GM13977 (cell line): Measurements from ENCODE around the gene EPG5.
"Not testable (repeated sequence)": the region's sequence is repeated elsewhere in the genome, so short reads cannot be mapped to it uniquely, and the experiment has no call there.

Experiments
- DNase-seq: peaks from one replicate; pipeline ENCODE4 v3.0.0; 2012; ENCODE audit warnings: low spot score
- in situ Hi-C: fragments of 300-500 bp; cut with MboI; formaldehyde crosslinking; loops from one replicate; pipeline ENCODE4 v1.12.0; 2022; ENCODE audit warnings: low sequenced_read_pairs, low pct_unique_long_range_greater_than_20kb, mixed read lengths, inconsistent platforms; ENCODE audit not compliant: unreplicated experiment
- TF ChIP-seq, protein P1 (sequence below): IDR thresholded peaks from 2 replicates; pipeline ENCODE4 v1.5.1; 2012; ENCODE audit warnings: mild to moderate bottlenecking, control low read depth; ENCODE audit not compliant: insufficient read depth; ENCODE audit errors: extremely low read depth, missing control alignments

Gene EPG5

DNA sequence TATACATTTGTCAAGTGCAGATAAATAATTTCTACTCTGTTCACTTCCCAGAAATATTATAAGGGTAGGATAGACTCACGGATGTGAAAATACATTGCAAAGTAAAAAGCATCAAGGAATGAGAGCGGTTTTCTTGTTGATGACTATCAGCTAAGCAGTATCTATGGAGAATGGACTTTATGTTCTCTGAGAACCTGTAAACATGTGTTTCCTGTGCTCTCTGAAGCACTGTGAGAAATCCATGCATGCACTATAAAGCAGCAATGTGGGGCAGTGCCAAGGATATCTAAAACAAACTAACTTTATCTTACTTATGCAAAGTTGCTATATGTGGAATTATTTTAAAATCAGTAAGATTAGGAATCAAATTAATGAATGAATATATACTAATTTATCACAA, 146.1 kb downstream of the EPG5 start:
- TF ChIP-seq, protein P1, sequence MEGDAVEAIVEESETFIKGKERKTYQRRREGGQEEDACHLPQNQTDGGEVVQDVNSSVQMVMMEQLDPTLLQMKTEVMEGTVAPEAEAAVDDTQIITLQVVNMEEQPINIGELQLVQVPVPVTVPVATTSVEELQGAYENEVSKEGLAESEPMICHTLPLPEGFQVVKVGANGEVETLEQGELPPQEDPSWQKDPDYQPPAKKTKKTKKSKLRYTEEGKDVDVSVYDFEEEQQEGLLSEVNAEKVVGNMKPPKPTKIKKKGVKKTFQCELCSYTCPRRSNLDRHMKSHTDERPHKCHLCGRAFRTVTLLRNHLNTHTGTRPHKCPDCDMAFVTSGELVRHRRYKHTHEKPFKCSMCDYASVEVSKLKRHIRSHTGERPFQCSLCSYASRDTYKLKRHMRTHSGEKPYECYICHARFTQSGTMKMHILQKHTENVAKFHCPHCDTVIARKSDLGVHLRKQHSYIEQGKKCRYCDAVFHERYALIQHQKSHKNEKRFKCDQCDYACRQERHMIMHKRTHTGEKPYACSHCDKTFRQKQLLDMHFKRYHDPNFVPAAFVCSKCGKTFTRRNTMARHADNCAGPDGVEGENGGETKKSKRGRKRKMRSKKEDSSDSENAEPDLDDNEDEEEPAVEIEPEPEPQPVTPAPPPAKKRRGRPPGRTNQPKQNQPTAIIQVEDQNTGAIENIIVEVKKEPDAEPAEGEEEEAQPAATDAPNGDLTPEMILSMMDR: no peak
- in situ Hi-C loops: no loop called here
- DNase-seq: no peak

DNA sequence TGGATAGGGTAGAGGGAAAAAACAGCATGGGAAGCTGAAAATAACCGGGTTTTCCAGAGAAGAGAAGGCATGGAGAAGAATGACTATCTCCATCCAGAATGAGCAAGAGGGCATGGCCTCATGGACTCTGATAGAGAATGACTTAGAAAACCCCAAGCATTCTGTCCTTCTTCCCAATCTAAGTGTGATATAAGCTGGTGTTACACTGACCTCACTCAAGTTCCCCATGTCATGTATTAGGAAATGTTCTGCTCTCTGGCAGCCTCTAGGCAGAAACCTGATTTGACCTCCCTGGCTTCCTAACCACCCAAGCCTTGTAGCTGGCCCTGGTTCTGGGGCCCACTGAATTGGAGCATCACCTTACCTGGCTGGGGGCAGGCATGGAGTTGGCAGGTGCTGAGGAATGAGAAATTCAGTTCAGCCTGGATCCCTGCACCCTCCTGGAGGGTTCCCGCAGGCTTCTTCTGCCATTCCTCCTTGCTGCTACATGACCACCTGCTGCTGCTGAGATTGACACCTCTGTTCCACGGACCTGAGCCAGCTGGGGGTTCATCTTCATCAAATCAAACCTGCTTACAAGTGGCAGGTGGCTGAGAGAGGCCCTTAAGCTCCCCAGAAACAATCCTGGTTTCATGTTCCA, 146.9 kb downstream of the EPG5 start:
- TF ChIP-seq, protein P1: no peak
- no peak for DNase-seq
- in situ Hi-C loops: no loop called here

DNA sequence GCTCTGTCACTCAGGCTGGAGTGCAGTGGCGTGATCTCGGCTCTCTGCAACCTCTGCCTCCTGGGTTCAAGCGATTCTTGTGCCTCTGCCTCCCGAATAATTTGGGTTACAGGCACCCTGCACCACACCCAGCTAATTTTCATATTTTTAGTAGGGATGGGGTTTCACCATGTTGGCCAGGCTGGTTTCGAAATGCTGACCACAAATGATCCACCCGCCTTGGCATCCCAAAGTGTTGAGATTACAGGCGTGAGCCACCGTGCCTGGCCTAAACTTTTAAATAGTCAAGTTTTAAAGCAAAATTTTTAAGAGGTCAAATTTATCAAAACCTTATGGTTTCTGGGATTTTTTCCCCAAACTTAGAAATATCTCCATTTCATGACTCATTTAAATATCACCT, 148.4 kb downstream of the EPG5 start:
- in situ Hi-C loops, DNase-seq: not testable (repeated sequence)

DNA sequence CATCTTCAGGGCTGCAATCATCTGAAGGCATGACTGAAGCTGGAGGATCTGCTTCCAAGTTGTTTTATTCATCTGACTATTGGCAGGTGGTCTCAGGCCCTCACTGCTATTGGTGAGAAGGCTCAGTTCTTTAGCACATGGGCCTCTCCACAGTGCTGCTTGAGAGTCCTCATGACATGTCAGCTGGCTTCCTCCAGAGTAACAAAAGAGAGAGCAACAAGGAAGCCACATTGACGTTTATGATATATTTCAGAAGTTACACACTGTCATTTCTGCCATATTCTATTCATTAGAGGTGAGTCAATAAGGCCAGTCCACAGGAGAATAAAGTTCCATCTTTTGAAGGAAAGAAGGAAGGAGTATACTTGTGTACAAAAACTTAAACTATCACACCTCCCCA, 149.6 kb downstream of the EPG5 start:
- no peak for DNase-seq
- TF ChIP-seq, protein P1: no peak
- in situ Hi-C loops: no loop called here

DNA sequence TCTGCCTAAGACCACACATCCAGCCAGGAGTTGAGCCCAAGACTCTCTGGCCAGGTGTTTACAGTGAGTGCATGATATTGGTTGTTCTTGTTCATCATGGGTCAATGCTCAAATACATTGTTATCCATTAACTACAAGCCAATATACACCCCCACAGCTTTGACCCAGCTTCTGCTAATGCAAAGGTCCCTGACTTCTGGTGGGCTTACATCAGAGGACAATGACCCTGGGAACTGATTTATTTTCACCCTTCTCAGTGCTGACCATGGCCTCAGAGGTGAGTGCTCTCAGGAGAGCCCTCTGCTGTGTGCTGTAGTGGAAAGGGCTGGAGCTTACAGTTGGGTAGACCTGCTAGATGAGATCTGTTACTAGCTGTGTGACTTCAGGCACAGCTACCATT, 152.4 kb downstream of the EPG5 start:
- DNase-seq, in situ Hi-C loops: not testable (repeated sequence)

DNA sequence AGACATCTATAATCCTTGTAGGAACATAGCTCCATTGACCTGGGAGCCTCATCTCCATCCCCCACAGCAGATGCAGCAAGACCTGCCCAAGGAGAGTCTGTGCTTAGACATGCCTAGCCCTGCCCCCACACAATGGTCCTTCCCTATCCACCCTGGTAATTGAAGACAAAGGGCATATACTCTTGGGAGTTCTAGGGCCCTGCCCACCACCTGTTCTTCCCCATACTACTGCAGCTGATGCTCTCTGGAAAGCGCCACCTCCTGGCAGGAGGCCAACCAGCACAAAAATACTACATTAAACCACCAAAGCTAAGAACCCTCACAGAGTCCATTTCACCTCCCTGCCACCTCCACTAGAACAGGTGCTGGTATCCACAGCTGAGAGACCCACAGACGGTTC, 160.0 kb downstream of the EPG5 start:
- TF ChIP-seq, protein P1: peak; percentile 52
- in situ Hi-C loops, DNase-seq: not testable (repeated sequence)

DNA sequence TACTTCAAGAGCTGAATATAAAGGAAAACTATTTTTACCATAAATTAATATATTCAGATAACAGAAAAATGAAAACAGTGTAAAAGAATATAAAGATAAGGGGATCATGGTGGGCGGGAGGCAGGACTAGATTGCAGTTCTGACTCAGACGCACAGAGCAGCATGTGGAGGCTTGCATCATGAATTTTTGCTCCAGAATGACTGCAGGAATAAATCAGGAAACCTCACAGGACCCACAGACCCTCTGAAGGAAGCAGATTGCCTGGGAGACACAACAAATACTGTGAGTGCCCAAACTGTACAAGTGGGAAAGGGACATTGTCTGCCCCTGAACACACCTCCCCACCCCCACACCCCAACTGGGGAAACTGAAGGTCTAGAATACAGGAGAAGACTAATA, 160.9 kb downstream of the EPG5 start:
- TF ChIP-seq, protein P1: no peak
- DNase-seq: no peak
- in situ Hi-C loops: no loop called here

DNA sequence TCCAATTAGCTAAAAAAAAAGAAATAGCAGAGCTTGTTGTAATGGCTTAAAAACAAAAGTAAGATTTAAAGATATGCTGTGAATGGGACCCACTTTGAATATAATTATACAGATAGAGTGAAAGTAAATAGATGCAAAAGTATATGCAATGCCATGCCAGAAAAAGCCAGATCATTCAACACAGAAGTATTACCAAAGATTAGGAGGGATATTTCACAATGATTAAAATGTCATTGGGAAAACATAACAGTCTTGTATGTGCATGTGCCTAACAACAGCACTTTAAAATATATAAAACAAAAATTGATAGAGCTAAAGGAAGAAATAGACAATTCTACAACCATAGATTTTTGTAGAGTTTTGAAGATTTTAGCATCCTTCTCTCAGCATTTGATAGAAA, 161.6 kb downstream of the EPG5 start:
- DNase-seq: no peak
- TF ChIP-seq, protein P1: no peak
- in situ Hi-C loops: no loop called here
